DMS153 treated with DMSO at 0.1 percent for 48 hours (cell line): Measurements from ENCODE around the gene ZNF185.
A peak's percentile ranks its signal among the peaks of the same experiment; 100 is the strongest.
"Not testable (repeated sequence)": the region's sequence is repeated elsewhere in the genome, so short reads cannot be mapped to it uniquely, and the experiment has no call there.

Source experiments
- DNase-seq: peaks from one replicate; lab custom pipeline; 2025; ENCODE audit not compliant: unreplicated experiment; lab: John Stamatoyannopoulos, UW

The ZNF185 gene

GRCh38 chrX:152895121-152895520 is 2.7 kb upstream of the ZNF185 start:
- DNase-seq: no peak

GRCh38 chrX:152895724-152896420 is 2.0 kb upstream of the ZNF185 start:
- no peak for DNase-seq

- no peak for DNase-seq
Observed at GRCh38 chrX:152896450-152896849, 1.4 kb upstream of the ZNF185 start.

DNA sequence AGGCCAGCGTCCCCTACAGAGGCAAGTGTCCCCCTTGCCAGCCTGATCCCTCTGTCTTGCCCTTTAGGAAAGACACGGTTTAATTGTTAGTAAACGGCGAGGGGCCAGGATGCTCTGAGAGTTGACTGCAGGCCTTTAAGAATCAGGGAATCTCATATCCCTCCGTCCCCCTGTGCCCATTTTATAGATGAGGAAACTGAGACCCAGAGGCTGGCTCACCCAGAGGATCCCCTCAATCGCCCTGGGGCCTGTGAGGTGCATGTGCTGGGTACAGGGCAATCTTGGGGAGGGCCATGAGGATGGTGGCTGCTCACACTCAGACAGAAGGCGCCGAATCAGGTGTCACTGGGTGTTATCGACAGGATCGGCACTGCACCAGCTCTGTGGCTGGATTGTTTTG is 575 bp downstream of the ZNF185 start:
- no peak for DNase-seq

DNA sequence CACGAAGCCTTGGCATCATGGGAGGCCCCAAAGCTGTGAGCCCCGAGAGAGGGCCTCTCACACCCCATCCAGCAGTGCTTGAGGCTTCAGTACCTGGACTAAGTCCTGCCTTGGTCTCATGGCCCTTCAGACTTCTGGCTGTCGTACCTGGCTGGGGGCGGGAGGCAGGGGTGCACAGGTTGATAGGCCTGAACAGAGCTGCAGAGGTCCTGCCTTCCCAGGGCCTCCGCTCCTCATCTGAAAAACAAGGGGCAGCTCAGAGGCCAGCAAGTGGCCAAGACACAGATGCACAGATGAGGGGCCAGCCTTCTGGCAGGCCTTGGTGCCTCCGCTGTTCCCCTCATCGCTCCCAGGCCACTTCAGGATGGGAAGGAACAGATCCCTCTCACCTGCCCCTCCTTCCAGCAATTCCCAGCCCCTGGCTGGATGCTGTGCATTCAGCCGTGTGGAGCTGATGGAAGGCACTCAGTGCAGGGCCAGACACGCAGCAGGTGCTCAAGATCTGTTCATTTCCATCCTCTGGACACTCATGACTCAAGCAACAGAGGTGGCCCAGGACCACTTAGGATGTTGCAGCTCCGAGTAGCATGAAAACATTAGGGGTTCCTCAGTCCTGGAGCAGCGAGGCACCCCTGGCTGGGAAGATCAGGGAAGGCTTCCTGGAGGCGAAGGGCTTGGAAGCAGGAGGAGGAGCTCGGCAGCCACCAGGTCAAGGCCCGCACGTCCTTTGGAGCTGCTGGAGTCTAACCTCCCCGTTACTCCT is 1.4 kb downstream of the ZNF185 start:
- no peak for DNase-seq

DNA sequence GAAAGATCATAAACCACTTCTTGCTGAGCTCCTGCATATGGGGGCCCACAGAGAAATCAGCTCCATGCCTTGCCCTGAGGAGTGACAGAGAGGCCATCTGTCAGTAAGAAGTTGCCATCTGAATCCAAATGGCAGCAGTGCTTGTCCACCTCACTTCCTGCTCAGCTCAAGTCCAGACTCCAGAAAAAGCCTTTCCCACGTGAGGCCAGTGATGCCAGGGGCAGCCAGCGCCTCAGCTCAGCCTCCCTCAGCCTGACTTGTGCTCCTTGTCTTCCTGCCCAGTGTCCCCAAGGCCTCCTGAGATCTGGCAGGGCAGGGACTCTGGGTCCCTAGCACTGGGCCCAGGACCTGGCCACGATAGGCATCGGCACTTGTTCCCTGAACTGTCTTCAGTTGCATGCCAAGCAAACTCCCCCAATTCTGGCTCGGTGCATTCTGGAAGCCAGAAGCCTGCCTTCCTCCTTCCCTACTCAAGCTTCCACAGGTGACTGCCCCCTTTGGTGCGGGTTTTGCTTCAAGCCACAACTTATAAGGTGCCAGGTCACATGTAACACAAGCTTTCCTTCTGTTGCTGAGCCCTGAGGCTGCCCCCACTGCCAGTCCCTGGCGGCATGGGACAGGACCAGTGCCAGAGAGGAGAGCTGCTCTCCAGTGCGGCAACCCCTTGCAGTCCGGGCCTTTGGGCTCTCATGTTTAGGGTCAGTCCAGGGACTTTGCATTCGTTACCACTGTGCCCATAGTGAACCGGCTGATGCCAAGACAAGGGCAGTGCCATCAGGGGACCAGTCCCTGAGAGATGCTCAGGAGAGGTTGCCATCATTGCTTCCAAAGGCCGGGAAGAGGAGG is 2.2 kb downstream of the ZNF185 start:
- DNase-seq: no peak

DNA sequence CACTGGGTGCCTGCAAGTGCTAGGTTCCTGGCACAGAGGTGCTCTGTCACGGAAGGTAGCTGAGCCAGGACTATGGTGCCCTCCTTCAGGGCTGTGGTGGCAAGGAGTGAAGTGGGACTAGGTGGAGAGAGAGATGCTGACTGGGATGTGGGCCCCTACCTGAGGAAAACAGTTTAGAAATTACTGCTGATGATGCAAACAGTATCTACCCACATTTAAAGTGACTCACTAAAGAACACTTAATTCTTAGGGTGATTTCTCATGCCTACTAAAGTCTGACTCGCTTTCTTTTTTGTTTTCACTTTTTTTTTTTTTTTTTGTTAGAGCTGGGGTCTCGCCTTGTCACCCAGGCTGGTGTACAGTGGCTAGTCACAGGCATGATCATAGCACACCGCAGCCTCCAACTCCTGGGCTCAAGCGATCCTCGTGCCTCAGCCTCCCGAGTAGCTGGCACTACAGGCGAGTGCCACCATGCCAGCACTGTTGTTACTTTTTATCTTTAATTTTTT is 3.1 kb downstream of the ZNF185 start:
- no peak for DNase-seq

- DNase-seq: no peak
Observed at GRCh38 chrX:152901816-152902501, 4.1 kb downstream of the ZNF185 start.

GRCh38 chrX:152902502-152902820 is 4.6 kb downstream of the ZNF185 start:
- DNase-seq: no peak

GRCh38 chrX:152903589-152903988 is 5.7 kb downstream of the ZNF185 start:
- no peak for DNase-seq

GRCh38 chrX:152904151-152905080 is 6.5 kb downstream of the ZNF185 start:
- DNase-seq: peak; percentile 22

- no peak for DNase-seq
Observed at GRCh38 chrX:152905081-152905420, 7.2 kb downstream of the ZNF185 start.

- no peak for DNase-seq
Observed at GRCh38 chrX:152907084-152907651, 9.3 kb downstream of the ZNF185 start.

DNA sequence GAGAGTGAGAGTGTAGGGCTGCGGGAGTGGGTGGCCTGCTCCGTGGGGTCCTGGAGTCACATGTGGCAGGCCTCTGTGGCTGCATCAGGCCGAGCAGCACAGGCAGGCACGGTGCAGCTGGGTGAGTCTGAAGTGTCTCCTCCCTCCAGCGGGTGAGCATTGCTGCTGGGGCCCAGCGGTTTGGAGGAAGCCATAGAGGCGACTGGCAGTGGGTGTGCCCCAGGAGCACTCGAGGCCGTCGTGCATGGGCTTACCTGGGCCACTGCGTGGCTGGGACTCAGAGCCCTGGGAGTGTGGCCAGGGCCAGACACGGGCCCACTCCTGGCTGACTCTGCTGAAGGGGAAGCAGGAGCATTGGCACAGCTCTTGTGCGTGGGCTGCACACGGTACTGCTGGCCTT is 10.6 kb downstream of the ZNF185 start:
- no peak for DNase-seq

- DNase-seq: not testable (repeated sequence)
Observed at GRCh38 chrX:152910018-152910417, 12.2 kb downstream of the ZNF185 start.

- DNase-seq: no peak
Observed at GRCh38 chrX:152912106-152912505, 14.2 kb downstream of the ZNF185 start.

- DNase-seq: no peak
Observed at GRCh38 chrX:152912641-152913040, 14.8 kb downstream of the ZNF185 start.

DNA sequence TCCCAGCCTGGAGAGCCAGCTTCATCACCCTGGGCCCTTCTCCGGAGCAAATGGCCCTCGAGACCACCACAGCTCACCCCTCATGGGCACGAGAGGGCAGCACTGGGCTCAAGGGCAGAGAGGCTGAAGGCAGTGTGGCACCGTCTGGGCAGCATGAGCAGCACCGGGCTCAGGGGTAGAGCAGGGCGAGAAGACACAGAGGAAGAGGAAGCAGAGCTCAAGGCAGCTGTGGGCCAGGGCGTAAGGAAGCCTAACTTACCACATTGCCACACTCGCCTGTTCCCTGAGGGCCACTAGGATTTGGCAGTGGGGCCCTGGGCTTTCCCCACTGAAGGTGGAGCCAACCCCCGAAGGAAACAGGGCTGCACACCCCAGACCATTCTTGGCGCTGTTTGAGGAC is 15.5 kb downstream of the ZNF185 start:
- DNase-seq: no peak

GRCh38 chrX:152913910-152914309 is 16.0 kb downstream of the ZNF185 start:
- DNase-seq: no peak
